WTC11 (cell line): ENCODE results near the gene ZPLD1. TPM values are rescaled to one million over a fixed set of nuclear protein-coding genes. Genes with fewer than 3 reads are reported as not detected.

Source experiments
- ATAC-seq: fragments of 200-7000 bp; cut with Tn5 transposase; 2 replicates; pipeline ENCODE4 v1.10.0; 2021; ENCODE audit warnings: mild to moderate bottlenecking, moderate library complexity
- CTCF ChIA-PET: fragments of 300-600 bp; sonication (Branson Sonifier 250); formaldehyde crosslinking; loops from one replicate; lab custom pipeline; 2021; ENCODE audit warnings: antibody characterized with exemption; lab: Charles Lee
- POLR2A ChIA-PET: fragments of 350-600 bp; sonication (Branson Sonifier 250); formaldehyde crosslinking; loops from one replicate; lab custom pipeline; 2021; ENCODE audit warnings: antibody characterized with exemption; lab: Charles Lee
- DNase-seq: peaks from one replicate; pipeline ENCODE4 v3.0.0; 2021; ENCODE audit warnings: low spot score
- H3K27ac Mint-ChIP-seq: 2 replicates; pipeline ENCODE4 v1.8.0; 2021; ENCODE audit warnings: mixed read lengths
- H3K27me3 Mint-ChIP-seq: 2 replicates; pipeline ENCODE4 v1.8.0; 2021; ENCODE audit warnings: low read depth, mild to moderate bottlenecking, moderate library complexity, mixed read lengths
- H3K36me3 Mint-ChIP-seq: 2 replicates; pipeline ENCODE4 v1.8.0; 2021; ENCODE audit warnings: mixed read lengths
- H3K4me1 Mint-ChIP-seq: 2 replicates; pipeline ENCODE4 v1.8.0; 2022; ENCODE audit warnings: mixed read lengths
- H3K4me3 Mint-ChIP-seq: 2 replicates; pipeline ENCODE4 v1.8.0; 2021; ENCODE audit warnings: mild to moderate bottlenecking, moderate library complexity, mixed read lengths
- H3K9me3 Mint-ChIP-seq: 2 replicates; pipeline ENCODE4 v1.8.0; 2021; ENCODE audit warnings: mixed read lengths
- ARID4B ChIP-seq: sonication (generic); formaldehyde crosslinking; IDR thresholded peaks from 2 replicates; pipeline ENCODE4 v1.8.0; 2023; ENCODE audit warnings: missing genetic modification reagents, mild to moderate bottlenecking, borderline replicate concordance
- E2F5 ChIP-seq: sonication (generic); formaldehyde crosslinking; IDR thresholded peaks from 2 replicates; pipeline ENCODE4 v1.8.1; 2022; ENCODE audit warnings: mild to moderate bottlenecking, moderate library complexity, missing genetic modification reagents
- FOXP1 ChIP-seq: sonication (generic); formaldehyde crosslinking; IDR thresholded peaks from 2 replicates; pipeline ENCODE4 v1.8.0; 2022; ENCODE audit warnings: missing genetic modification reagents, mild to moderate bottlenecking, moderate library complexity, borderline replicate concordance
- IRF1 ChIP-seq: sonication (generic); formaldehyde crosslinking; IDR thresholded peaks from 2 replicates; pipeline ENCODE4 v1.8.0; 2023; ENCODE audit warnings: missing genetic modification reagents
- IRF2 ChIP-seq: sonication (generic); formaldehyde crosslinking; IDR thresholded peaks from 2 replicates; pipeline ENCODE4 v1.8.0; 2022; ENCODE audit warnings: low read depth, missing genetic modification reagents, borderline replicate concordance
- OVOL2 ChIP-seq: fragments of 250-450 bp; sonication (Bioruptor Pico); IDR thresholded peaks from 2 replicates; pipeline ENCODE4 v1.9.0; 2021; ENCODE audit warnings: mild to moderate bottlenecking, borderline replicate concordance
- SMAD3 ChIP-seq: sonication (generic); formaldehyde crosslinking; IDR thresholded peaks from 2 replicates; pipeline ENCODE4 v1.8.0; 2022; ENCODE audit warnings: missing genetic modification reagents, mild to moderate bottlenecking, borderline replicate concordance
- SP1 ChIP-seq: sonication (generic); formaldehyde crosslinking; conservative IDR thresholded peaks from 2 replicates; pipeline ENCODE4 v1.8.1; 2022; ENCODE audit warnings: missing genetic modification reagents
- TEAD4 ChIP-seq: sonication (generic); formaldehyde crosslinking; IDR thresholded peaks from 2 replicates; pipeline ENCODE4 v1.8.0; 2022; ENCODE audit warnings: mild to moderate bottlenecking, missing genetic modification reagents
- ZBTB43 ChIP-seq: sonication (generic); formaldehyde crosslinking; IDR thresholded peaks from 2 replicates; pipeline ENCODE4 v1.8.1; 2023; ENCODE audit warnings: mild to moderate bottlenecking, missing genetic modification reagents
- ZNF232 ChIP-seq: sonication (generic); formaldehyde crosslinking; IDR thresholded peaks from 2 replicates; pipeline ENCODE4 v1.8.0; 2022; ENCODE audit warnings: mild to moderate bottlenecking, missing genetic modification reagents
- ZNF512 ChIP-seq: sonication (generic); formaldehyde crosslinking; IDR thresholded peaks from 2 replicates; pipeline ENCODE4 v1.8.1; 2022; ENCODE audit warnings: missing genetic modification reagents, borderline replicate concordance
- ZNF671 ChIP-seq: fragments of 250-450 bp; sonication (Bioruptor Pico); IDR thresholded peaks from 2 replicates; pipeline ENCODE4 v1.8.0; 2021; ENCODE audit warnings: mild to moderate bottlenecking
- ZSCAN18 ChIP-seq: fragments of 250-450 bp; sonication (Bioruptor Pico); IDR thresholded peaks from 2 replicates; pipeline ENCODE4 v2.1.2; 2022; ENCODE audit warnings: mild to moderate bottlenecking, moderate library complexity
- total RNA-seq: library from RNA; stranded (reverse); gene quantifications from 3 replicates; pipeline ENCODE4 v1.2.3, GENCODE V29; 2021

The ZPLD1 gene
- total RNA-seq, 1 experiment from 2014 or later, result not detected

- TF ChIP-seq ARID4B, result no peak
- TF ChIP-seq, all 79 proteins: peak for 0
These were observed 46.2 kb downstream of the ZPLD1 start (continued) for GRCh38 chr3:102481050-102481449.

- peaks cover 17% of the 10 kb centered on the region for H3K9me3 Mint-ChIP-seq
- ChIA-PET CTCF (no interaction called here), POLR2A (no interaction called here)
- H3K27ac Mint-ChIP-seq, result no peak overlapping the region
- ATAC-seq, result no peak
- peaks cover 4% of the 10 kb centered on the region; the same call in 1 of the 2 replicates for H3K36me3 Mint-ChIP-seq
- H3K4me3 Mint-ChIP-seq, result no peak overlapping the region
- TF ChIP-seq OVOL2 (CRISPR knock-in tag), result no peak
- TF ChIP-seq ZNF512, result no peak
- TF ChIP-seq FOXP1 (CRISPR knock-in tag), result no peak
- TF ChIP-seq ZSCAN18, result no peak
- TF ChIP-seq ZNF671 (CRISPR knock-in tag), result no peak
- TF ChIP-seq ZNF232 (CRISPR knock-in tag), result no peak
- TF ChIP-seq SP1 (CRISPR knock-in tag), result no peak
- no peak for TF ChIP-seq IRF1 (CRISPR knock-in tag)
- TF ChIP-seq ZBTB43 (CRISPR knock-in tag), result no peak
- no peak for TF ChIP-seq E2F5 (CRISPR knock-in tag)
- no peak for TF ChIP-seq SMAD3 (CRISPR knock-in tag)
- TF ChIP-seq TEAD4 (CRISPR knock-in tag), result no peak
- no peak for TF ChIP-seq IRF2 (CRISPR knock-in tag)
- peaks cover 16% of the 10 kb centered on the region for H3K4me1 Mint-ChIP-seq
- DNase-seq, result no peak
- no peaks in the 10 kb centered on the region for H3K27me3 Mint-ChIP-seq
These were observed 48.7 kb downstream of the ZPLD1 start for GRCh38 chr3:102483556-102483955.
